OCI-M2 (cell line): Measurements from ENCODE around the gene URM1.

ENCODE experiments used
- DNase-seq: peaks from one replicate; lab custom pipeline; 2025; ENCODE audit not compliant: unreplicated experiment; lab: John Stamatoyannopoulos, UW

The URM1 gene

GRCh38 chr9:128344931-128345605 is 26.1 kb upstream of the URM1 start:
- DNase-seq = no peak

DNA sequence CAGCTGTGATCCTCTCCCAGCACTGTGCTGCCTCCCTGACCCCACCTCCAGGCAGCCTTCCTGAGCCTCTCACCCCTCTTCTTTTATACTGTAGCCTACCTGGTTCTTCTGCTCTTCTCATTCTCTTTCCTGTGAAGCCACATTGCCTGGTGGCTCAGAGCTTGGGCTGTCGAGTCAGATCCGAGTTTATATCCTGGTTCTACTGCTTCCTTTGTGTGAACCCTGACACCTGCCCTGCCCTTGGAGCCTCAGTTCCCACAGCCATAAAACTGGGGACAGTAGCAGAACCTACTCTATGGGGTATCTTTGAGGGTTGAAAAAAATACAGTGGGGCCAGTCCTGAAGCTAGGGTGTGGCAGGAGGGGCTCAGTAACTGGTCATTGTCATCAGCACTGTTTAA is 22.0 kb upstream of the URM1 start:
- DNase-seq = no peak

DNA sequence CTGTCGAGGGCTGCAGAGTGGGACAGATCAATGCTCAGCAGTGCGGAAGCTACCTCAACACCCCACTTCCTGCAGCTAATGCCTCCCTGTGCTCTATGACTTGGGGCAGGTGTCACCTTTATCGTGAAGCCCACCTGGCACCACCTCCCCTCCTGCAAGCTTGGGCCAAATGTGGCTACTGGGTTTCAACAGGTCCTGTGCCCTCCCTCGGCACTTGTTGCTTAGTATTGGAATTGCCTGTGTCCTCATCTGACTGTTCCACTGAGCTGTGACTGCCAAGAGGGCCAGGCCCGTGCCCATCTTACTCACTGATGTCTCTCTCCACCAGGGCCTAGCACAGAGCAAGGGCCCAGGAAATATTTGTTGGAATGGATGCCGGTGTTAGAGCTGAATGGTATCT is 21.4 kb upstream of the URM1 start:
- no peak for DNase-seq

DNA sequence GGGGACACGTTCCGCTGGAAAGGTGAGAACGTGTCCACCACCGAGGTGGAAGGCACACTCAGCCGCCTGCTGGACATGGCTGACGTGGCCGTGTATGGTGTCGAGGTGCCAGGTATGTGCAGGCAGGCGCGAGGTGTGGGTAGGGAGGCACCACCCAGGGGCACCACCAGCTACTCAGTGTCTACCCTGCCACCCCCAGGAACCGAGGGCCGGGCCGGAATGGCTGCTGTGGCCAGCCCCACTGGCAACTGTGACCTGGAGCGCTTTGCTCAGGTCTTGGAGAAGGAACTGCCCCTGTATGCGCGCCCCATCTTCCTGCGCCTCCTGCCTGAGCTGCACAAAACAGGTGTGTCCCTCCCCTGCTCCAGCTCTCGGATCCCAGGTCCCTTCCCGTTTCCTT is 15.7 kb upstream of the URM1 start:
- DNase-seq = no peak

DNA sequence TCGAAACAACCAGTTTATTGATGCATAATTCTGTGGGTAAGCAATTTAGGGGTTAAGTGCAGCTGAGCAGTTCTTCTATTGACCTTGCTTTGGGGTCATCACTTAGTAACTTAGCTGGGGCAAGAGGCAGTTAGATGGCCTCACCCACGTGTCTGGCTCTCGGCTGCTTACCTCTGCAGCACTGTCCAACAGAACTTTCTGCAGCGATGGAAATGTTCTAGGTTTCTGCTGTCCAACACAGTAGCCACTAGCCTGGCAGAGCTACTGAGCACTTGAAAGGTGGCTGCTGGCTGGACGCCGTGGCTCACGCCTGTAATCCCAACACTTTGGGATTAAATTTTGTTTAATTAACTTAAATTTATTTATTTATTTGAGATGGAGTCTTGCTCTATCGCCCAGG is 13.1 kb upstream of the URM1 start:
- no peak for DNase-seq

GRCh38 chr9:128358861-128359260 is 12.3 kb upstream of the URM1 start:
- DNase-seq = no peak

- no peak for DNase-seq
These were observed 10.3 kb upstream of the URM1 start for GRCh38 chr9:128360826-128361225.

GRCh38 chr9:128361296-128361985 is 9.7 kb upstream of the URM1 start:
- no peak for DNase-seq

DNA sequence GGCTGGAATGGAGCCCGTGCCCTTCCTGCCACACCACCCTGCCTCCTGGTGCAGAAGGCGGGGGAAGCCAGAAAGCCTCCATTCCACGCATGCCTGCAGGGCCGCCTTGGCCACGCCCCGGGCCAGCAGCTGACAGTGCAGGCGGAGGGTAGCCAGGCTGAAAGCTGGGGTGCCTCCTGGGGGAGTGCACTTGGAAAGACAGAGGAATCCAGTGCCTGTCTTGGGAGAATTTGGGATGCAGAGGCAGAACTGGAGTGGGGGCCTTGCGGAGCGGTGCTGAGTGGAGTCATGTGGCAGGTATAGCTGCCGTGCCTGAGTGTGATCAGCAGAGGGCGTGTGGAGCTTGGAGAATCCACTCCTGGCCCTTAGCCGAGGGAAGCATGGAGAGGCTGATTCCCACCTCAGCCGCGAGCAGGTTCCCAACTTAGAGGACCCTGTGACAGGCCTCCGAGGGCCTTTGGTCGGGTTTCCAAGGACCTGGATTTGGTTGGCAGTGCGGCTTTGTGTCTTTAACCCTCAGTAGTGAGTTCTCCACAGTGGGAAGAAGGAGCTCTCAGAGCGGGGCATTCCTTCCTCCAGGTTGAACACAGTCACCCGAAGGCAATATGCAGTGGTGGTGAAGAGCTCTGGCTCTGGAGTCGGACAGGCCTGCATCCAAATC is 9.1 kb upstream of the URM1 start:
- no peak for DNase-seq

- no peak for DNase-seq
These were observed 8.4 kb upstream of the URM1 start for GRCh38 chr9:128362774-128363173.

DNA sequence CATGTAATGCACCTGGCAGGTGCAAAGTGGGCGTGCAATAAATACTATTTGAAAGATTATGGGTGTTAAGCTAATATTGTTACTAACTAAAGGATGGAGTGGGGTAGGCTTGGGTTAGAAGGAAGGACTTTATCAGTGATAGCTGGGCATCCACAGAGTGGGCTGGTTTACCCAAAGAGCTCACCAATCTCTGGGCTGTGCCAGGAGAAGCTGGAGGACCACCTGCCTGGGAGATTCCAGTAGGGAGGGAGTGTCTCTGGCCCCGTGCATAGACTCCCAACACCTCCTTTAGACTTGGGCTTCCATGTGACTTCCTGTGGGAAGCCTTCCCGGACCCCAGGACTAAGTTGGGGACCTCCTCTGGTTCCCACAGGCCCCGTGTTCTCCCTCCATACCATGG is 5.6 kb upstream of the URM1 start:
- no peak for DNase-seq

DNA sequence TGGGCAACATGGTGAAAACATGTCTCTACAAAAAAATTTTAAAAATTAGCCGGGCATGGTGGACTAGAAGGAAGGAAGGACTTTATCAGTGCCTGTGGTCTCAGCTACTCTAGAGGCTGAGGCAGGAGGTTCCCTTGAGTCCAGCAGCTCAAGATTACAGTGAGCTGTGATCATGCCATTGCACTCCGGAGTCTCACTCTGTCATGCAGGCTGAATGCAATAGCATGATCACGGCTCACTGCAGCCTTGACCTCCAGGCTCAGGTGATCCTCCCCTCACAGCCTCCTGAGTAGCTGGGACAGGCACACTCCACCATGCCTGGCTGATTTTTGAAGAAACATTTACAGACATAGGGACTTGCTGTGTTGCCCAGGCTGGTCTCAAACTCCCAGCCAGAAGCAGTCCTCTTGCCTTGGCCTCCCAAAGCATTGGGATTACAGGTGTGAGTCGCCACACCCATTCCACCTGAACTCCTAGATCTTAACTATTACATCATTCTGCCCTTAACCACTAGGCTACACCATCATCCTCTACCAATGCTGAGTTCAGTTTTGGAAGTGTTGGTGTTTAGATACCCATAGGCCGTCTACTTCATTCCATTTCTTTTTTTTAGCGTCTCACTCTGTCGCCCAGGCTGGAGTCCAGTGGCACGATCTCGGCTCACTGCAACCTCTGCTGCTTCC is 2.0 kb upstream of the URM1 start:
- DNase-seq = no peak

GRCh38 chr9:128370367-128370751 is 815 bp upstream of the URM1 start:
- no peak for DNase-seq

DNA sequence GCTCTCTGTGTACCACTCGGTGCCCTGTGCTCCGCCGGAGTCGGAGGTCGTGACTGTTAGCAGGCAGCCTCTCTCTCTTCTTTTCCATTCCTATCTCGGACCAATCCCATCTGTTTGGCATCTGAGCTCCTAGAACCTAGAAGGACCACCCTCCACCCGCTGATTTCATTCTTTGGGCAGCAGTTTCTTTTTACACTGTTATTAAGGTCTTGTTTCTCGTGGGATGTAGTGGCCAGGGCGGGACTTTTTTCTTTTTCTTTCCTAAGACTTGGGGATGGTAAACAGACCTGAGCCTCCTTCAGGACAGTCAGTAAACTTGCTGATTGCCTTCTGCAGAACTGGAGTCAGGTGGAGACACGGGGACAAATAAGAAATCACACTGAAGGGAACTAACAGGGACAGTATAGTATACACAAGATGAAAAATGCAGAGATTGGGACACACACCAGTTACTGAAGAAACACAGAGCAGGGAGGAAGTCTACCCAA is 500 bp downstream of the URM1 start:
- no peak for DNase-seq

DNA sequence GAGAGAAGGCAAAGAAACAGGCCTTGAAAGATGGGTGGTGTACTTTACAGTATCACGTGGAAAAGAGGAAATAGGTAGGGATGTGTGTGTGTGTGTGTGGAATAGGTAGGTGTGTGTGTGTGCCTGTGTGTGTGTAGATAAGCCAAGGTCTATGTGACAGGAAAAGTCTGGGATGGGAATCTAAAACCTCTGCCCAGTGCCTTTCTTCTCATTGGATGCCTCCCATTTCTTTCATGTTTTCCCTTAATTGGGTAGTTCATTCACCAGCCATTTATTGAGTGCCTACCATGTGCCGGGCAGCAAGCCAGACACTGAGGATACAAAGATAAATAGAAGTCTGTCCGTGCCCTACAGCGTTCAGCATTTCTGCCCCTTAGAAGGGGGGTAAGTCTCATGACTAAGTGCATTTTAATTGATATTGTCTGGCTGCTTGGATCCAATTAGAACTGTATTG is 1.0 kb downstream of the URM1 start:
- DNase-seq = no peak

GRCh38 chr9:128372784-128373183 is 1.6 kb downstream of the URM1 start:
- no peak for DNase-seq

DNA sequence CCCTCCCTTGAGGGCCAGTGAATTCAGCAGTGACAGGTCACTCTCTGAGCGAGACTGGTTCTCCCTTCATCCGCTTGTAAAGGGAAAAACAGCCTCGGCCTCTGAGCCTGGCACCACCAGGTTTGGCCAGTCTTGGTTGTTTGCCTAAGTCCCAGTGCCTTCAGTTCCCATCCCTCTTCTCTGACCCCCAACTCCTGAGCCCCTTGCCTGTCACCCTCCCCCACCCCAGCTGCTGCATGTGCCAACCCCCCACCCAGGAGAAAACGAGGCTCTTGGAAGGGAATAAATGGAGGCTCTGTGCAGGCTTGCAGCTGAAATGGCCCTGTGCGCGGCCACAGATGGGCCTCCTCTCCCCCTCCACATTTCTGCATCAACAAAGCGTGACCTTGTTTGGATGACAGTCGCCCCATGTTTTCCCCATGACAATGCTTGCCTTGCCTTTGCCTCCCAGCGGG is 3.1 kb downstream of the URM1 start:
- no peak for DNase-seq

DNA sequence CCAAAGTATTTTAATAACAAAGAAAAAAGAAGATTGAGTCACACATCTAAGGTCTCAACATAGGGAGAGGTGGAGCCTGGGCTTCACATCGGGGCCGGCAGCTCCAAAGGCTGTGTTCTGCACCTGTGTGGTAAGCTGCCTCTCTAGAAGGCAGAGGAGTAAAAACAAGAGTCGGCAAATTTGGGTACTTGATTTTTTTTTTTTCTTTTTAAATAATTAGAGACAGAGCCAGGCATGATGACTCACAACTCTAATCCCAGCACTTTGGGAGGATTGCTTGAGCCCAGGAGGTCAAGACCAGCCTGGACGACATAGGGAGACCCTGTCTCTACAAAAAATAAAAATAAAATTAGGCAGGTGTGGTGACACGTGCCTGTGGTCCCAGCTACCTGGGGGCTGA is 4.7 kb downstream of the URM1 start:
- no peak for DNase-seq

- no peak for DNase-seq
These were observed 11.1 kb downstream of the URM1 start for GRCh38 chr9:128382261-128382660.

DNA sequence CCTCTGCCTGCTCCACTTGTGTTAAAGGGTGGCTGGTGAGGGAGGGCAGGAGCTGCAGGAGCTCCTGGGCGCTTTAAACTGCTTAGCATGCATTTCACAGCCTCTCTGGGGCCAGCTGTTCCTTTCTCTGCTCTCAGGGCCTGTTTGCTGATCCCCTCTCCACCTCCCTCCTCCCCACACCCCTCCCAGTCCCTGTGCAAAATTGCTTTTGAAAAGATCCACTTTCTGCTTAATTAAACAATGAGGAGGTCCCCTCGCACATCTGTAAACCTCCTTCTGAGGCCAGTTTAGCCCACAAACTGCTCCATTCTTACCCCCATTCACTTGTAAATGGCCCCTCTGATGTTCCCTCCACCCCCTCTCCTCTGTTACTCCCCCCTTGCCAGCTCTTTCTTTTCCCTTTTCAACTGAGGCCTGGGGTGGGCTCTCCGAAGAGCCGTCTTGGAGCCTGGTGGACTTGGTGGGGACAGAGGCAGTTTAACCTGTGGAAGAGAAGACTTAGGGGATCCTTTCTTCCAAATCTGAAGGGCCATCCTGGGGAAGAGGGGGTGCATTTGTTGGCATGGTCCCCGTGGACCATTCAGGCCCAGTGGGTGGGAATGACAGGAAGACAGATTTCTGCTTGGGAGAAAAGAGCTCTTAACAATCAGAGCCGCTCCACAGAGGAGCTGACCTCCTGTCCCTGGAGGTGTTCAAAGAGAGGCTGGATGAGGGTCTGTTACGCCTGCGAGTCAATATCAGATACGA is 12.0 kb downstream of the URM1 start:
- DNase-seq = no peak

GRCh38 chr9:128383791-128384190 is 12.6 kb downstream of the URM1 start:
- DNase-seq = no peak
